Left ventricle myocardium inferior (tissue), 1 donor: ENCODE measurements around the gene ZKSCAN7. TPM values are rescaled to one million over a fixed set of nuclear protein-coding genes. Genes with fewer than 3 reads are reported as not detected.

Experiments used
- DNase-seq: peaks from one replicate; pipeline ENCODE4 v3.0.0-alpha.2; 2020
- H3K27ac ChIP-seq: fragments of 200-600 bp; replicated peaks from 2 replicates; pipeline ENCODE4 v1.8.0; 2021
- H3K27me3 ChIP-seq: fragments of 200-600 bp; 2 replicates; pipeline ENCODE4 v1.8.0; 2021; ENCODE audit warnings: low read depth
- H3K36me3 ChIP-seq: fragments of 200-600 bp; 2 replicates; pipeline ENCODE4 v1.8.0; 2021
- H3K4me1 ChIP-seq: fragments of 200-600 bp; 2 replicates; pipeline ENCODE4 v1.8.0; 2021
- H3K4me3 ChIP-seq: fragments of 200-600 bp; 2 replicates; pipeline ENCODE4 v1.8.0; 2021; ENCODE audit warnings: mild to moderate bottlenecking, moderate library complexity
- H3K9me3 ChIP-seq: fragments of 200-600 bp; replicated peaks from 2 replicates; pipeline ENCODE4 v1.8.0; 2021
- intact Hi-C: fragments of 100-400 bp; cut with micrococcal nuclease; formaldehyde crosslinking; loops from one replicate; pipeline ENCODE4 v1.11.0; 2022
- total RNA-seq: library from RNA; stranded (reverse); fragmentation: NEBNext Ultra II Directional; extraction: Animal tissue kit (Norgen Biotek cat#: 25700); gene quantifications from one replicate; pipeline ENCODE4 v1.2.1, GENCODE V29; 2021
- TF ChIP-seq, protein P1 (sequence below): fragments of 200-600 bp; IDR thresholded peaks from 2 replicates; pipeline ENCODE4 v1.8.0; 2021; ENCODE audit warnings: antibody characterized with exemption, mild to moderate bottlenecking, borderline replicate concordance
- donor health status: DM: no; HTN: yes; CAD: no; lungs with severe emphysema.

ZKSCAN7 gene
- total RNA-seq, 1 donor from 2014 or later, result 2.6 TPM

DNA sequence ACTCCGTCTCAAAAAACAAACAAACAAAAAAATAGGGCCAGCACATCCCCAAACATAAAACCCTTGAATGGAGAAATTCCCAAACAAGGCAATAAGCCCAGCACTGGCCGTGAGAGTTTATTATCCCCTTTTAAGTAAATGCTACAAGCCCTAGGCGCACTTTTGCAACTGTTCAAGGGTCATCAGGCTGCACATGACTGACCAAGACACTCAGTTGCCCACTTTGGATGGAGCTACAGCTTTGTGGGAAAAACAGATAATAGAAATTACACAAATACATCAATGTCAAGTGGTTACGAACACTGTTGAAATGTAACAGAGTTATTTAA lies 43.8 kb upstream of the ZKSCAN7 start:
- peak overlapping the region; percentile 95 for H3K4me3 ChIP-seq
- no peak for DNase-seq
- peak overlapping the region; percentile 94 for H3K27ac ChIP-seq
- no peaks in the 10 kb centered on the region for H3K27me3 ChIP-seq
- intact Hi-C loops, result no loop called here
- peaks cover 34% of the 10 kb centered on the region for H3K4me1 ChIP-seq
- no peaks in the 10 kb centered on the region for H3K36me3 ChIP-seq
- H3K9me3 ChIP-seq, result no peaks in the 10 kb centered on the region
- TF ChIP-seq, protein P1, sequence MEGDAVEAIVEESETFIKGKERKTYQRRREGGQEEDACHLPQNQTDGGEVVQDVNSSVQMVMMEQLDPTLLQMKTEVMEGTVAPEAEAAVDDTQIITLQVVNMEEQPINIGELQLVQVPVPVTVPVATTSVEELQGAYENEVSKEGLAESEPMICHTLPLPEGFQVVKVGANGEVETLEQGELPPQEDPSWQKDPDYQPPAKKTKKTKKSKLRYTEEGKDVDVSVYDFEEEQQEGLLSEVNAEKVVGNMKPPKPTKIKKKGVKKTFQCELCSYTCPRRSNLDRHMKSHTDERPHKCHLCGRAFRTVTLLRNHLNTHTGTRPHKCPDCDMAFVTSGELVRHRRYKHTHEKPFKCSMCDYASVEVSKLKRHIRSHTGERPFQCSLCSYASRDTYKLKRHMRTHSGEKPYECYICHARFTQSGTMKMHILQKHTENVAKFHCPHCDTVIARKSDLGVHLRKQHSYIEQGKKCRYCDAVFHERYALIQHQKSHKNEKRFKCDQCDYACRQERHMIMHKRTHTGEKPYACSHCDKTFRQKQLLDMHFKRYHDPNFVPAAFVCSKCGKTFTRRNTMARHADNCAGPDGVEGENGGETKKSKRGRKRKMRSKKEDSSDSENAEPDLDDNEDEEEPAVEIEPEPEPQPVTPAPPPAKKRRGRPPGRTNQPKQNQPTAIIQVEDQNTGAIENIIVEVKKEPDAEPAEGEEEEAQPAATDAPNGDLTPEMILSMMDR, result no peak

DNA sequence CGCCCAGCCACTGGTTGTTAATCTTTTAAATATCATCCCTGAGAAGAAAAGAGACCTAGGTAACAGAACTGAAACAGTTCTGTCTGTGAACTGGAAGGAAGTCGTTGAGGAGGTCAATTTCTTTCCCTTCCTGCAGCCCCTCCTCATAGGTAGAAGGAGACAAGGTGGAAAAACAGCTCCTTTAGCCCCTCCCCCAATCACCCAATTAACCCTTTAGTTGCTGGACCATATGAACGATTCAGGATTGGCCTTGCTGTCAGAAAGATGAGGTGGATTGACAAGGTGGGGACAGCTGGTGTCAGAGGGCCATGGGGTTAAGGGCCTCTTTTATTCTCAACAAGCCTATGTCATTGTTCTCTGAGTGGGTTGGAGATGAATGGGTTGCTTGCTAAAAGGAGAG lies 41.5 kb upstream of the ZKSCAN7 start:
- Histone ChIP-seq H3K36me3 (no peaks in the 10 kb centered on the region), H3K27me3 (peaks cover 9% of the 10 kb centered on the region), H3K9me3 (no peaks in the 10 kb centered on the region), H3K27ac (no peak overlapping the region), H3K4me3 (no peak overlapping the region), H3K4me1 (peaks cover 25% of the 10 kb centered on the region)
- TF ChIP-seq, protein P1, result no peak
- DNase-seq, result no peak
- intact Hi-C loops, result no loop called here

- Histone ChIP-seq H3K9me3 (no peaks in the 10 kb centered on the region), H3K27me3 (peaks cover 33% of the 10 kb centered on the region), H3K27ac (no peak overlapping the region), H3K4me3 (no peak overlapping the region), H3K36me3 (no peaks in the 10 kb centered on the region), H3K4me1 (peaks cover 3% of the 10 kb centered on the region)
- intact Hi-C loops, result no loop called here
- TF ChIP-seq, protein P1, result no peak
- DNase-seq, result no peak
These were observed 38.8 kb upstream of the ZKSCAN7 start for GRCh38 chr3:44516230-44516629.

DNA sequence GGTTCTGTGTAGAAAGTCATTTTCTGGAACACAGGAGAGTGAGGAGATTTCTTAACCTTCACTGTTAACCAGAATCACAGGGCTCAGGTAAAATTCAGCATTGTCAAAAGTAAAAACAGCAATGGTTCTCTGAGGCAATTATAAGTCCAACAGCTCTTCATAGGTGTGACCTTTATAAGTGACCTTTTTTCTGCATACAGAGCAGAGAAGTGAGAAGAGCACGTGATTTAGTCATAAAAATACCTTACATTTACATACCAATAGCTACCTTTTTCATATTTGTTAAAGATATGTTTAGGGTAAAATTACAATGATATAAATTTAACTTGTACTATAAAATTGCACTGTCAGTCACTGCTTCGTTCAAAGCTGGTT lies 36.2 kb upstream of the ZKSCAN7 start:
- no peaks in the 10 kb centered on the region for H3K9me3 ChIP-seq
- H3K4me1 ChIP-seq, result no peaks in the 10 kb centered on the region
- no peak overlapping the region for H3K27ac ChIP-seq
- no peak for DNase-seq
- H3K4me3 ChIP-seq, result no peak overlapping the region
- TF ChIP-seq, protein P1, result no peak
- peaks cover 56% of the 10 kb centered on the region for H3K27me3 ChIP-seq
- intact Hi-C loops, result no loop called here
- H3K36me3 ChIP-seq, result no peaks in the 10 kb centered on the region

GRCh38 chr3:44521721-44522120 lies 33.3 kb upstream of the ZKSCAN7 start:
- Histone ChIP-seq H3K27ac (no peak overlapping the region), H3K9me3 (no peaks in the 10 kb centered on the region), H3K36me3 (no peaks in the 10 kb centered on the region), H3K4me3 (no peak overlapping the region), H3K27me3 (peaks cover 85% of the 10 kb centered on the region), H3K4me1 (no peaks in the 10 kb centered on the region)
- intact Hi-C loops, result no loop called here
- TF ChIP-seq, protein P1, result no peak
- DNase-seq, result no peak

- H3K27ac ChIP-seq, result no peak overlapping the region
- no peak for DNase-seq
- H3K4me1 ChIP-seq, result no peaks in the 10 kb centered on the region
- H3K36me3 ChIP-seq, result no peaks in the 10 kb centered on the region
- H3K4me3 ChIP-seq, result no peak overlapping the region
- H3K9me3 ChIP-seq, result no peaks in the 10 kb centered on the region
- peaks cover 93% of the 10 kb centered on the region for H3K27me3 ChIP-seq
- TF ChIP-seq, protein P1, result no peak
- intact Hi-C loops, result no loop called here
These were observed 32.5 kb upstream of the ZKSCAN7 start for GRCh38 chr3:44522494-44522933.
